Kidney capillary endothelial cell (primary cell): ENCODE results near the gene STK11IP.

ENCODE experiments used
- DNase-seq: peaks from one replicate; pipeline ENCODE4 v3.0.0-alpha.2; 2018; ENCODE audit warnings: low spot score

Gene STK11IP

GRCh38 chr2:219563271-219563928 lies 34.3 kb upstream of the STK11IP start:
- no peak for DNase-seq

- DNase-seq: no peak
Measured at GRCh38 chr2:219565130-219566080, 32.3 kb upstream of the STK11IP start.

- DNase-seq: no peak
Measured at GRCh38 chr2:219566640-219567039, 31.0 kb upstream of the STK11IP start.

GRCh38 chr2:219567131-219567530 lies 30.5 kb upstream of the STK11IP start:
- no peak for DNase-seq

- no peak for DNase-seq
Measured at GRCh38 chr2:219567791-219568361, 29.8 kb upstream of the STK11IP start.

GRCh38 chr2:219569041-219569440 lies 28.6 kb upstream of the STK11IP start:
- DNase-seq: no peak

- no peak for DNase-seq
Measured at GRCh38 chr2:219569635-219570034, 28.0 kb upstream of the STK11IP start.

GRCh38 chr2:219570194-219570923 lies 27.3 kb upstream of the STK11IP start:
- no peak for DNase-seq

GRCh38 chr2:219570924-219571310 lies 26.7 kb upstream of the STK11IP start:
- DNase-seq: no peak

GRCh38 chr2:219571311-219572236 lies 26.1 kb upstream of the STK11IP start, which contains the start of gene OBSL1:
Gene OBSL1, minus strand, starts transcription at chr2:219571539. Its CDS starts 307 bp downstream, at chr2:219571232.
- DNase-seq: no peak

- no peak for DNase-seq
Measured at GRCh38 chr2:219572237-219573001, 25.2 kb upstream of the STK11IP start, which contains the start of gene INHA. Gene INHA, plus strand, starts transcription at chr2:219572310. Its CDS starts 65 bp downstream, at chr2:219572375.

GRCh38 chr2:219573166-219573565 lies 24.5 kb upstream of the STK11IP start:
- DNase-seq: no peak

GRCh38 chr2:219574484-219575311 lies 23.0 kb upstream of the STK11IP start:
- no peak for DNase-seq

GRCh38 chr2:219575566-219576504 lies 21.8 kb upstream of the STK11IP start:
- no peak for DNase-seq

- DNase-seq: no peak
Measured at GRCh38 chr2:219576505-219577388, 20.9 kb upstream of the STK11IP start.

- DNase-seq: no peak
Measured at GRCh38 chr2:219578811-219579613, 18.6 kb upstream of the STK11IP start.
